ENCODE data around the gene CWC27.

The CWC27 gene, protein sequence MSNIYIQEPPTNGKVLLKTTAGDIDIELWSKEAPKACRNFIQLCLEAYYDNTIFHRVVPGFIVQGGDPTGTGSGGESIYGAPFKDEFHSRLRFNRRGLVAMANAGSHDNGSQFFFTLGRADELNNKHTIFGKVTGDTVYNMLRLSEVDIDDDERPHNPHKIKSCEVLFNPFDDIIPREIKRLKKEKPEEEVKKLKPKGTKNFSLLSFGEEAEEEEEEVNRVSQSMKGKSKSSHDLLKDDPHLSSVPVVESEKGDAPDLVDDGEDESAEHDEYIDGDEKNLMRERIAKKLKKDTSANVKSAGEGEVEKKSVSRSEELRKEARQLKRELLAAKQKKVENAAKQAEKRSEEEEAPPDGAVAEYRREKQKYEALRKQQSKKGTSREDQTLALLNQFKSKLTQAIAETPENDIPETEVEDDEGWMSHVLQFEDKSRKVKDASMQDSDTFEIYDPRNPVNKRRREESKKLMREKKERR

GRCh38 chr5:64768358-64769312 is at the start of gene CWC27, which contains the start of gene SREK1IP1:
Gene CWC27, plus strand, starts transcription at chr5:64768930. Its CDS starts 217 bp downstream, at chr5:64769147.
Gene SREK1IP1, minus strand, starts transcription at chr5:64768691. Its CDS starts 174 bp downstream, at chr5:64768517.
- DNase-seq: peak; percentile 79

DNA sequence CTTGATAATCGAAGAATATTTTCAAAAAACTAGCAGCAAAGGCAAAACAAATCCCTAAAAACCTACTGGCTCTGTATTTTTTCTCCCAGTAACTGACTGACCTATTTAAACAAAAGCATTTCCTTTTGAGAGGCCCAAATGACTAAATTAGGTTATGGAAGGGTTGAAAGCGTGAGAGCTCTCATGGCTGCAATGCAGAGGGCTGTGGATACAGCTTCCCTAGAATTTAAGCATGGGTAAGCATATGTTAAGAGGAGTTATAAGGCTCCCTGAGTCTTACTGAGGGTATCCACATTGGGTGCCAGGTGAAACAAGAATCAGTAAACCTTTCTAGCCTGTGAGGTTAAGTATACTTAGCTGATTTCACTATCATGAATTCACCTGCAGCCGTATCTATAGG is 46.1 kb upstream of the CWC27 start:
- DNase-seq: no peak

- no peak for DNase-seq
Observed at GRCh38 chr5:64727150-64727549, 41.6 kb upstream of the CWC27 start.

DNA sequence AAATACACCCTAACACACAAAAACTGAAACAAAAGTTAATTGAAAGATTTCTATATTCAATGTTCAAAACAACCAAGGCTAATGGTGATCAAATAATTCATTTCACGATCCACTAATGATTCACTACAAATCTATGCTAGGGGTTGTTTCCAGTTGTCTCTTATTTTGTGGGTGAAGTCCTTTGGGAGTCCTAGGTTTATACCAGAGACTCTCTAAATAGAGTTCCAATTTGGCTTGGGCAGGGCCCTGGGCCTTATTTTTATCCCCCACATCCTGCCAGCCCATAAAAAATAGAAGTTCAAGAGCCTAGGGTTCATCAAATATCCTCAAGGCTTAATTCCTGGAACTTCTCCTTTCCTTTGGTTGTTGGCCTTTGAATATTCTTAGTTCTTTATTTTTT is 26.3 kb upstream of the CWC27 start:
- DNase-seq: no peak

DNA sequence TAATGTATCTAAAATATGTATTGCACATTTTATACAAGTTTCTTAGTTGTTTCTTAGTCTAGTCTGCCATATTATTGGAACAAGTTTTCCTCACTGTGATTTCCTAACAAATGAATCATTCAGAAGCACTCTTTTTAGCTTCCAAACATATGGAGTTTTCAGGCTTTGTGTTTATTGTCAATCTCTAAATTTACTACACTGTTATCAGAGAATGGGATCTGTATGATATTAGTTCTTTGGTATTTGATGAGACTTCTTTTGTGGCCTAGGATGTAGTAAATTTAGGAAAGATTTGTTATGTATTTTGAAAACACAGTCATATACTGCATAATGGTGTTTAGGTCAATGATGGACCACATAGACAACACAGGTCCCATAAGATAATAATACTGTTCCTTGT is 25.9 kb upstream of the CWC27 start:
- DNase-seq: no peak

- DNase-seq: no peak
Observed at GRCh38 chr5:64744914-64745313, 23.8 kb upstream of the CWC27 start.

DNA sequence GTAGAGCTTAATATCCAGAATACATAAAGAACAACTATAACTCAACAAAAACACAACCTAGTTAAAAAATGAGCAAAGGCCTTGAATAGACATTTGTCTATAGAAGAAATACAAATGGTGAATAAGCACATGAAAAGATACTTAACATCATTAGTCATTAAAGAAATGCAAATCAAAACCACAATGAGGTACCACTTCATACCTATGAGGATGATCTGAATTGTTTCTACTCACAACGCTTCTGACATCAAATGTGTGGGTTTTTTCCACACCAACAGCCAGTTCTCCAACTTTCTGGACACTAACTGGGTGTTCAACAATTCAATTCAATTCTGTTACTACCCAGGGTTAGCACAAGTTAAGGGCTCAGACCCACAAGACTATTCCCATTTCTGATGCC is 22.3 kb upstream of the CWC27 start:
- no peak for DNase-seq

- no peak for DNase-seq
Observed at GRCh38 chr5:64749385-64749784, 19.3 kb upstream of the CWC27 start.

DNA sequence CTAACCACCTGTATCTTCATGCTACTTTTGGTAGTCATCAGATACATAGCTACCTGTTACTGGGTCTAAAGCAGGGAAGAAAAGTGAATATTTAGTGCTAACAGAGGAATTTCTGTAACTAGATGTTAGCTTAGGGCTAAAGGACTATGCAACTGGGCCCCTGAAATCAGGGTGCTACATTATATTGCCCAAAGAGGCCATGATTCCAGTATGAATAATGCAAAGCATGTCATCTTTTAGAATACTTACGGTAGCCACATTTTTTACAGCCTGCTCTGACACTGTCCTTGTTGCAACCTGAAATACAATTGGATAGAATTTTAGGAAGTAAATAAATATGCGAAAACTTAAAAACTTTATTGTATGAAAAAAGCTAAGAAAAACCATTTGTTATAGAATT is 14.7 kb upstream of the CWC27 start:
- no peak for DNase-seq

GRCh38 chr5:64758901-64759300 is 9.8 kb upstream of the CWC27 start:
- DNase-seq: no peak

DNA sequence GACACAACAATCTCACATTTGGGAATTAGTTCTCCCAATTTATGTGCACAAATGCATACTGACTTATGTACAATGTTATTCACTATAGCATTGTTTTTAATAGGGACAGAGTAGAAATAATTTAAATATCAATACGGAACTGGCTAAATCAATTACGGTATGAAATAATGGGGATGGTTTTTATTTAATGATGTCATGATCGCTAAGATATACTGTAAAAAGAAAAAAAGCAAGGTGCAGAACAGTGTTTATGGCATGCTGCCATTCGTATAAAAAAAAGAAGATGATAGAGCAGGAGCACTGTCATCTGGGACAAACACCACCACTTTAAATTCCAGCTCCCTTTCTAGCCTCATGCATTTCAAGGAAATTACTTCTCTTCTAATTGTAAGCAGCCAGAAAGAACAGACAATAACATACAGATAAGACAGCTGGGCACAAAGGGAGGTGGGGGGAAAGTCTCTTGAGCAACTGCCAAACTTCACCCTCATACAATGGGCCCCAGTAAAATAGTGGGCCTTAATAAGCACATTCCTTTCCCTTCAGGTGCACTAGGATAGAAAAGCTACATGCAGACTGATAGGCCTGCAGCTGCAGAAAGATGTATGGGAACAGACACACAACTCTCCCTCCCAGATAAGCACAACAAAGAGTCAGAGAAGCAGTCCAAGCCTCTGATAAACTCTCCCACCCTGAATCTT is 8.6 kb upstream of the CWC27 start:
- DNase-seq: no peak

DNA sequence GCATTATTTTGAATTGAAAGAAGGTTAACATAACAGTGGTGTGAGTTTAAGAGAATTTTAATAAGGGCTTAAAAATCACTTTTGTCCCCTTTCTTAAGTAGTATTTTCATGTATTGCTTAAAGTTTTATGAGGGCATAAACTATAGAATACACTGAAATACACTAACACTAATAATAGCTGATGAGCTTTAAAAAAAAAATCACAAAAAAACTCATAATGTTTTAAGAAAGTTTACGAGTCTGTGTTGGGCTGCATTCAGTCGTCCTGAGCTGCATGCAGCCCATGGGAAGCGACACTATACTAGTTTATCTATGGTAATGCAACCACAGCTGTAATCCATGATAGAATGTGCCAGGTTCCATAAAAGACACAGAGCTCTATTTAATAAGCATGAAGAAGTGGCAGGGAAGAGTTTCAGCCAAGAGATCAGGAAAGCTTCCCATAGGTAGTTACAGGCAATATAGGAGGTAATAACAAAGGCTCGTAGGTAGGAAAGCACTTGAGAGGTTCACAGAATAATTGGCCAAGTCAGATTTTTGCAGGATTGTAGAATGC is 4.7 kb upstream of the CWC27 start:
- DNase-seq: no peak

GRCh38 chr5:64765804-64766504 is 2.8 kb upstream of the CWC27 start:
- DNase-seq: no peak

GRCh38 chr5:64766941-64767340 is 1.8 kb upstream of the CWC27 start:
- DNase-seq: no peak

DNA sequence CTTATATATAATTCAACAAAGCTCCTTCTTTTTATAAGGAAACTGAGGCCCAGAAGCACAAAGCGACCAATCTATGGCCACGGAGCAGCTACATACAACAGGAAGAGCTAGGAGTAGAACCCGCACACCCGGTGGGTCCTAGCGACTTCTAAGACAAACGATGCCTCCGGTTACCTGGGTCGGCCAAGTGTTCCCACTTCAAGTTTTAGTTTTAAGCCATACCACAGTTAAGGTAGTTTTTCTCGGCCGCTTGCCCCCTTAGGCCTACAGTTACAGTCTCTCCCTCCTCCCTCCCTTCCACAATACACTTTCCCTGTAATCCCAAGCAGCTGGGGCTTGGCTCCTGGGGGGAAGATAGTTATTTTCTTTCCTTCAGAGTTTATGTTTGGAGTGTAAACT is 772 bp upstream of the CWC27 start:
- DNase-seq: no peak

DNA sequence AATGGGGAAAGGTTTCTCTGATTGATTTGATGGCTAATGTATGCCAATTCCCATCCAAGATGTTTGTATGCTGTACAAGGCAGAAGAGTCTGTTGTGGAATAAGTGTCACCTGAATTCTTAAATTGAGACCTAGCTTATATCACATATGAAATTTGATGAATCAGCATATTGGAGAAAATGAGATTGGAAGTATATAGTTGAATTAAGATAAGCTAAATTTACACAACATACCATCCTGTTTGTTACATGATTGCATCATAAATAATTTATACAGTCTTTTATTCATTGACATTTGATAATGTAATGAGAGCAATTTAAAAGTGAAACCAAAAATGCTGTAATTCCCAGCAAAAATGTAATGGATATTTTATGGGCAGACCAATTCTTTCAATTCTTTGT is 1.1 kb downstream of the CWC27 start:
- DNase-seq: no peak

GRCh38 chr5:64771736-64772135 is 3.0 kb downstream of the CWC27 start:
- DNase-seq: no peak

- no peak for DNase-seq
Observed at GRCh38 chr5:64773533-64773932, 4.8 kb downstream of the CWC27 start.

GRCh38 chr5:64775291-64775690 is 6.6 kb downstream of the CWC27 start:
- no peak for DNase-seq

DNA sequence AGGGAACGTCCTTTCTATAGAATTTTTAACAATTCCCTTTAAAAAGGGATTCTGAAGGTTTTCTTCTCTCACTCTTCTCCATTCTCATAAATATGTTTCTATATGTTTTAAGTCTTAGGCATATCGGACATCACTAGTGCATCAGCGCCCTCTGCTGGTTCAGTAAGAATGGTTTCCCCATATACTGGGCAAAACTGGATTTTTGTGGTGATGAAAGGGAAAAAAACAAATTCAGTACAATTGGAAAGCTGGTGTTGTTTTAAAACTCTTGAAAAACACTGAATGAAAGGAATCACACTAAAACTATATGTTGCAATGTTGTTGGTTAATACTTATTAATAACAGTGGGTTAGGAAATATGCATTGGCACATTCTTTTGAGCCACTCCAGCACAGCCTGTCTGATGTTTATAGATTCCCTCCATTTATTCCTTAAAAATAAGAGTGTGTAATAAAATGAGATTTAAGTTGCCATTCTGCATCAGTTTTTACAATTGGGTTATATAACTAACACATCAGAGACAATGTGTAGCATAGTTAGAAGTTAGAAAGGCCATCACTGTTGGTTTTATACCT is 15.8 kb downstream of the CWC27 start:
- peak; percentile 49 for DNase-seq

DNA sequence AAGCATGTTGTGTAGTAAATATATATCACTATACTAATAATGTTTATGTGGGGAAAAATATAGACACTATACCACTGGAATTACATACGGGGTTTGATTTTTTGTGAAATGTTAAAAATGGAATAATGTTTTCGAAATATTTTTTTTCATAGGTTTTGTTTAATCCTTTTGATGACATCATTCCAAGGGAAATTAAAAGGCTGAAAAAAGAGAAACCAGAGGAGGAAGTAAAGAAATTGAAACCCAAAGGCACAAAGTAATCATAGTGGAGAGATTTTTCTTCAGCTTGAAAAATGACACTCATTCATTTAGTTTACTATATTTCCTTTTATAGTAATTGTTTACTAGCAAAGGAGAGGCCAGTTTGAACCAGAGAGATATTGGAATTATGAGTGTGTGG is 17.6 kb downstream of the CWC27 start:
- no peak for DNase-seq

GRCh38 chr5:64788156-64788555 is 19.4 kb downstream of the CWC27 start:
- DNase-seq: no peak
